Diencephalon (tissue), 1 donor: ENCODE results near the gene RCAN2. TPM values are rescaled to one million over a fixed set of nuclear protein-coding genes. Genes with fewer than 3 reads are reported as not detected.

Source experiments
- total RNA-seq: library from RNA; depleted of rRNA; stranded (reverse); fragments of >200 nt; gene quantifications from one replicate; pipeline ENCODE4 v1.2.3, GENCODE V29; 2014

RCAN2 gene
- 42.7 TPM for total RNA-seq

DNA sequence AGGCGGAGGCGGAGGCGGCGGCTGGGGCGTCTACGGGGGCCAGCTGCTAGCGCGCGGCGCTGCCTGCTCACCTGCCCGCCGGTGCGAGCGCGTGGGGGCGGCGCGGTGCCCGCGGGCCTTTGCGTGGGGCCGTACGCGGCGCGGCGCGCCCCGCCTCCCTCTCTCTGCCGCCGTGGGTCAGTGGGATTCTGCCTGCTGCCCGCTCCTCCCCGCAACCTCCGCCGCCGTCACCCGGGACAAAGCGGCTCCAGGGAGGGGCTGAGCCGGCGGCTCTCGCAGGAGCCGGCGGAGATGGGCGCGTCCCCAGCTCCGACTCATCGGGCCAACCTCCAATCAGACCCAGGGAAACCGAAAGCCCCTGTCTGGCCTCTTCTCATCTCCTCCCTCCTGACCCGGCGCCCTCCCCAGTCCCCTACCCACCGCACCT, at the start of gene RCAN2:
Gene RCAN2 (minus strand): TSS at position 249 of the 427 bp plus-strand sequence.

Other genes starting within 250 kb of the RCAN2 start
- gene CYP39A1, start 161.4 kb upstream of the RCAN2 start, total RNA-seq, result 3.7 TPM
- gene SLC25A27, start 161.5 kb upstream of the RCAN2 start, total RNA-seq, result 32.1 TPM
- gene TDRD6, start 196.4 kb upstream of the RCAN2 start, total RNA-seq, result 0.46 TPM
- 4.6 TPM for gene PLA2G7, start 243.9 kb upstream of the RCAN2 start, total RNA-seq